Fibroblast of skin of left biceps (primary cell): ENCODE data around the gene TARS3.
"Not testable (repeated sequence)": the region's sequence is repeated elsewhere in the genome, so short reads cannot be mapped to it uniquely, and the experiment has no call there.

Experiments
- DNase-seq, 2 experiments: peaks; one replicate each; pipeline ENCODE4 v3.0.0-alpha.2; 2013; ENCODE audit warnings: low read depth in 2 of 2

Gene TARS3

GRCh38 chr15:101654624-101655337, 69.5 kb downstream of the TARS3 start:
- not testable (repeated sequence) for DNase-seq

- DNase-seq = no peak
These were observed 70.1 kb downstream of the TARS3 start for GRCh38 chr15:101654171-101654570.

- DNase-seq = no peak
These were observed 71.4 kb downstream of the TARS3 start for GRCh38 chr15:101652786-101653430.

GRCh38 chr15:101652098-101652785, 72.0 kb downstream of the TARS3 start, which contains the start of gene TM2D3:
Gene TM2D3 (minus strand): TSS chr15:101652381. CDS start chr15:101652361, 20 bp downstream.
- DNase-seq = peak; percentile 68 to 77

DNA sequence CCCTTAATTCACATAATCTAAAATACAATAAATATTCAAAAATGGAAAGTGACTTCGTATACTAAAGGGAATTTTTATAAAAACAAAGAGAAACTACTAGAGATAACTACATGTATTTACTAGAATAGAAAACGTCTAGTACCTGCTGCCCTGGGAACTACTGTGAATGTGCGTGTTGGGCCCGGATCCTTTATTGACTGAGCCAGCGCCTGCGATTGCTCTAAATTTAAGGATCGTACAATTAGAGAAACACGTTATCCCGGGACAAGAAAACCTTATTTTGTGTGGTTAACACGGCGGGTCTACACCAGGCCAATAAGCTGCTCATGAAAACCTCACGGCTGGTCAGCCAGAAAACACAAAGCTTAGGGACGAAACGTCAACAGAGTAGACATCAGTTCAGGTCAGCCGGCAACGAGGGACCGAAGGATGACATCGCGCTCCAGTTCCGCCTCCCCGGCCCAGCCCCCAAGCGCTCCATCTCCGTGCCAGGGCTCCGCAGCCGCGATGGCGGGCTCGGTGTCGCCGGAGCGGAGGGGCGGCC, 72.6 kb downstream of the TARS3 start:
- no peak for DNase-seq

DNA sequence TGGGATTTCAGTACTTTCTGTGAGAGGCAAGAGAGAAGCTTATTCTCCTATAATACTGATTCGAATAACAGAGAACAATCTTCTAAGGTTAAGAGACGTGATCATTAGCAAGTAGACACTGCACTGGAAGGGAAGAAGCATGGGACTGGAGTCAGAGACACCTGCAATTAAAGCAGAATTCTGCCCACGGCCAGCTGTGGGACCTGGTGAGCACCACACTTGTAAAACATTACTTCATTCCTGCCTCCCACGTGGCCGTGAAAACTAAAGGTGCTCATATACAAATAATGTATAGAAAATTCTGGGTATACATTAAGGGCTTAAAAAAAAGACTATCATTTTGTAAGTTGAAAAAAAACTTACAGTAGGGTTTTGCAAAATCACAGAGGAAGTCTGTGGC, 74.1 kb downstream of the TARS3 start:
- DNase-seq = no peak

GRCh38 chr15:101648356-101648755, 75.9 kb downstream of the TARS3 start:
- DNase-seq = no peak

GRCh38 chr15:101647251-101647650, 77.0 kb downstream of the TARS3 start:
- no peak for DNase-seq

DNA sequence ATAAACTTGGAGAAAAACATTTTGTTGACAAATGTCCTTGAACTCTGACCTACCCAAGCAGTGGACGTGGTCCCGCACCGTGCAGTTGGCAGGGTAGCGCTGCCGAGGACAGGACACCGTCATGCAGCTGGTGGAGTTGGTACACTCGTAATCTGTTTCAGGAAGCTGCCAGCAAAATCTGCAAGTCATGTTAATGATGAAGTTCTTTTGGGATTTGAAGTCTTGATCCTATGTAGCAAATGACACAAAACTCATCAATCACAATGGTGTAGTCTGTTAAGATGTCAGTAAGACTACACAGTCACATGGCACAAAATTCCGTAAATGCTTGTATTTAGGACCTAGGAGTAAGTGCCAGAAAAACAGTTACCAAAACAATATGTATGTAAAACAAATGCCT, 77.6 kb downstream of the TARS3 start:
- no peak for DNase-seq

DNA sequence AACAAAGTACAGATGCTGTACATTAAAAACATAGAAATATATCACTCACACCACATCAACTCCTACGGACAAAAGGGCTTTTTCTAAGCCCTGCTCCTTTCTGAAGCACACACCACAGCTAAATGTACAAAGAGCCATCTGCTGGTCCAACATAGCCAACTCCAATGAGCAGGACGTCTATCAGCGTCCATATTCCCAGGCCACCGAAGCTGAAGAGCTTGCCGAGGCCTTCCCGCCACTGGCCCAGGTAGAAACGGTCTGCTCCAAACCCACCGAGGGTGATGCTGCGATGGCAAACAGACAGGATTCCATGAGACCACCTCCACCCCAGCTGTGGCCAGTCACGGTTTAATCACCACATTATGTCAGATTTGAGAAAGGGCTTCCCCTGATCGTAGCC, 81.9 kb downstream of the TARS3 start:
- DNase-seq = no peak

DNA sequence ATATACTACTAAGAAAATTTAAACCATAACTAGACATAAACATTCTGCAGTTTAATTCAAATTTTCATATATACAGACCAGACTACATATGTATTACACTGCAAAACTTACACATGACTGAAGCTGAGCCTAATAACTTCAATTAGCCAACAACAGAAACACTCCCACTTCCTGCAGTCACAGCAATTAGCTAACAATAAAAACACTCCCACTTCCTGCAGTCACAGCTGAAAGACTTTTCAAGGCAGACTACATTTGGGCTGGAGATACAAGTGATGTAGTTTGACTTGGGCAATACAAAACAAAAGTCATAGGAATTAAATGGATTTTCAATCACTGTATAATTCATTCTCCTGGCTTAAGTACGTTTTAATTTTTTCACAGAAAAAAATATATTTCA, 82.4 kb downstream of the TARS3 start:
- DNase-seq = no peak

- DNase-seq = peak in 1 of 2 experiments; percentile 18
These were observed 83.0 kb downstream of the TARS3 start for GRCh38 chr15:101641129-101641764.

- no peak for DNase-seq
These were observed 84.6 kb downstream of the TARS3 start for GRCh38 chr15:101639667-101640066.

DNA sequence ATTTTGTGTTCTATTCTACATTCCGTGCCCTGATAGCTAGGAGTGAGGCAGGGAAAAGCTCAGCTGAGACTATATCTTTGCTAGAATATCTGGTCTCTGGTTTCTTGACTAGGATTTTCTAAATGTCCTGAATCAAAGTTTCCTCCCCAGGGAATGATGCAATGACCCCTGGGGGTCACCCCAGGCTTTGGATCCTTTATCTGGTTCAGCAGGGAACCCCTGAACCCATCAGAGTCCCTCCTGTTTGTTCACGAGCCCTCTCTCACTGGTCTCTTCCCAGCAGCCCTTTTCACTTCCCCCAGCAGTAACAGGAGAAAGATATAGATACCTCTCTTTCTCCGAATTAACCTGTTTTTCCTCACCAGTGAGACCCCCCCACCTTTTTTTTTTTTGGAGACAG, 86.4 kb downstream of the TARS3 start:
- no peak for DNase-seq

GRCh38 chr15:101637516-101637915, 86.8 kb downstream of the TARS3 start:
- no peak for DNase-seq

DNA sequence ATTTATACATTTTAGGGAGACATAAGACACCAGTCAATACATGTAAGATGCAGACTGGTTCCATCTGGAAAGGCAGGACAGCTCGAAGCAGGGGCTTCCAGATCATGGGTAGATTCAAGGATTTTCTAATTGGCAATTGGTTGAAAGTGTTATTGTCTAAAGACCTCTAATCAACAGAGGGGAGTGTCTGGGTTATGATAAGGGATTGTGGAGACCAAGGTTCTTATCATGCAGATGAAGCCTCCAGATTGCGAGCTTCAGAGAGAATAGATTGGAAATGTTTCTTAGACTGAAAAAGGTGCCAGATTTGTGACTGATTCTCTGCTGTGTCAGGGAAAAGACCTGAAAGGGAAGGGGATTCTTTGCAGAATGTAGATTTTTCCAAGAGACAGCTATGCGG, 87.2 kb downstream of the TARS3 start:
- DNase-seq = no peak

- no peak for DNase-seq
These were observed 88.1 kb downstream of the TARS3 start for GRCh38 chr15:101635944-101636727.

- DNase-seq = no peak
These were observed 90.9 kb downstream of the TARS3 start for GRCh38 chr15:101633356-101633755.

GRCh38 chr15:101626729-101627128, 97.5 kb downstream of the TARS3 start:
- not testable (repeated sequence) for DNase-seq

GRCh38 chr15:101625980-101626379, 98.3 kb downstream of the TARS3 start:
- no peak for DNase-seq

GRCh38 chr15:101625184-101625583, 99.1 kb downstream of the TARS3 start:
- no peak for DNase-seq
